HG03457 (cell line): ENCODE measurements around the gene CCDC71L.

Experiments used
- ATAC-seq: cut with Tn5 transposase; IDR thresholded peaks from one replicate; pipeline ENCODE4 v1.9.1; 2021; ENCODE audit warnings: moderate number of reproducible peaks; ENCODE audit not compliant: unreplicated experiment

CCDC71L gene

GRCh38 chr7:106609416-106609815 is 51.5 kb downstream of the CCDC71L start:
- ATAC-seq = no peak

- no peak for ATAC-seq
Observed at GRCh38 chr7:106608661-106609060, 52.3 kb downstream of the CCDC71L start.
